T follicular helper cell (primary cell): ENCODE data around the gene EEFSEC.

Experiments used
- DNase-seq: peaks from one replicate; pipeline ENCODE4 v3.0.0-alpha.2; 2020; ENCODE audit warnings: low read depth

EEFSEC gene

GRCh38 chr3:128367761-128368160 is 214.5 kb downstream of the EEFSEC start:
- DNase-seq: no peak

- no peak for DNase-seq
These were observed 215.3 kb downstream of the EEFSEC start for GRCh38 chr3:128368626-128369025.

GRCh38 chr3:128369121-128369703 is 215.9 kb downstream of the EEFSEC start:
- no peak for DNase-seq

DNA sequence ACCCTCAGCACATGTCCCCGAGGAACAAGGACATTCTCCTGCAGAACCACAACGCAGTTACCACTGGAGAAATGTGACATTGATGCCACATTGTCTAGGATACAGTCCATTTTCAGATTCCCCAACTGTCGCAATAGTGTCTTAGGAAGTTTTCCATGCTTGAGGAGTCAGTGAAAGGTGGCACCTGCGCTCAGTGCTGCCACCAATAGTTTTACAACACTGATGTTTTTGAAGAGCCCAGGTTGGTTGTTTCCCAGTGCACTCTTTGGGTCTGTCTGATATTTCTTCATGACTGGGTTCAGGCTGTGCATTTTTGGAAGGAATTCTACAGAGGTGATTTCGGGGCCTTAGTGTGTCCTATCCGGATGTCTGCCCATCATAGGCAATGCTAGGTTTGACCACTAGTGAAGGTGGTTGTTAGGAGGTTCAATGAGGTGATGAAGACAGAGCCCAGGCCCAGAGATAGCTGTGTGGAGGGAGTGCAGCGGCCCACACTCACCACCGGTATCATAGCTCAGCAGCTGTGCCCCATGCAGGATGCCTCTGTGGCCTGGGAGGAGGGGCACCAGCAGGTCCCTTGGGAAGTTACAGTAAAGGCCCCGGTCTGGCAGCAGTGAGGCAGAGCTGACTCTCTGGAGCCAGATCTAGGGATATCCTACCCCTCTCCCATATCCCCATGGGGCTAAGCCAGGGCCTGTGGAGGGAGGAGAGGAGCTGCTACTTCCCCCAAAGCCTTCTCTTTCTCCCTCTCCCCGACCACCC is 216.8 kb downstream of the EEFSEC start:
- DNase-seq: no peak

DNA sequence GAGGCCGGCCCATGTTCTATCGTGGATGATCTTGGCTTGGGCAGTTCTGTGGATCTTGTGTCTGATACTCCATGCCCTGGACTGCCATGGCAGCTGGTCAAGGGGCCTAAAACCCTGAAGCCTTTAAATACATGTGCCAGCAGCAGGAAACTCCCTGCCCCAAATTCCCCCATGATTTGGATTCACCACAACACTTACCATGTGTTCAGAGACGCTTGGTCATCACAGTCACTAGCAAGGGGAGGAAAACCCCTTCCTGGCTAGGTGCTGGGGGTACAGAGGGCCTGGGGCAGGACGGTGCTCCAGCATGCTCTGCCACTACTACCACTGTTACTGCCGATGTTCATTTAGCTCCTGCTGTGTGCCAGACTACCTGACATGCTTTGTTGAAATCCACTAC is 219.0 kb downstream of the EEFSEC start:
- DNase-seq: no peak

- no peak for DNase-seq
These were observed 219.6 kb downstream of the EEFSEC start for GRCh38 chr3:128372707-128373533.

GRCh38 chr3:128374746-128375445 is 221.6 kb downstream of the EEFSEC start:
- DNase-seq: no peak

DNA sequence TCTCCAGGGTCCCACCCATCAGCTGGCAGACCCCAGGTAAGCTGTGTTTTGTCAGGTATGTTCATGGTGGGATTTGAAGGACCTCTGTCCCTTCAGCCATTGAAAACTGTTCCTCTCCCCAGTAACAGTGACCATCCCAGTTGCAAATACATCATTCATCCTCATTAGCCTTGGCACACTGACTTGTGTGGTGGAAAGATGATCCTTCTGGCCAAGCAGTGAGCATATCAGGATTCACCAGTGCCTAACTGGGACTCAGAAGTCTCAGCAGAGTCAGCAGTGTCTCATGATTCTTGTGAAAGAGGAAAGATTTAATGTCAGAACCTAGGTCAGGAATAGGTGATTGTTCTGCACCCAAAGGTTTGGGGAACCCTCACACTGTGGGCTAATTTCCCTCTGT is 223.2 kb downstream of the EEFSEC start:
- DNase-seq: no peak

DNA sequence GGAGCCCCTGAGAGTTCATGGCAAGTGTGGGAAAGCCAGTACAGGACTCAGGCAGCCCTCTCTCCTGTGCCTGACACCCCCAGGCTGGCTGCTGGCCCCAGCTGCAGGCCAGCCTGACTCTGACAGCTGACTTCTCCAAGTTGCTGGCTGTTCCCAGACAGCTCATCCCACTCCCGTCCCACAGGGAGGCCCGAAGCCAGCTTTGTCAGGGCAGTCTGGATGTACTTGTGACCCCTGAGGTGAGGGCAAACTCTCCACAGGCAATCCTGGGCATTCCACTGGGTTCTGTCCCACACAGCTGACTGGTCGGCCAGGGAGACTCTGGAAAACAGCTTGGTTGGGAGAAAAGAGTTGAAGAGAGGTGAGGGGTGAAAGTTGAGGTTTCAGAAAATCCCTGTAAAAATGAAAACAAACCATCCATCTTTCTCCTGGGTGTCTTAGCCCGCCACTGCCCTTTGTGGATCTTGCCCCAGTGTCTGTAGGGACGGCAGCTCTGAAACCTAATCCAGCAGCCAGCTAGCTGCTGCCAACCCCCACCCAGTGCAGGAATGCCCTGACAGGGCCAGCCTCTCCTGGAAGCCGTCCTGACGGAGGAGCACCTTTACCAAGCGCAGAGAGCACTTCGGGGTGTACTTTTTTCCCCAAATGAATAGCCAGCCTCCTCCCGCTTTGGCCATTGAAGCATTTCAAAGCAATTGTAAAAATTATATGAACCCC is 225.5 kb downstream of the EEFSEC start:
- DNase-seq: no peak

- no peak for DNase-seq
These were observed 226.3 kb downstream of the EEFSEC start for GRCh38 chr3:128379367-128380160.

DNA sequence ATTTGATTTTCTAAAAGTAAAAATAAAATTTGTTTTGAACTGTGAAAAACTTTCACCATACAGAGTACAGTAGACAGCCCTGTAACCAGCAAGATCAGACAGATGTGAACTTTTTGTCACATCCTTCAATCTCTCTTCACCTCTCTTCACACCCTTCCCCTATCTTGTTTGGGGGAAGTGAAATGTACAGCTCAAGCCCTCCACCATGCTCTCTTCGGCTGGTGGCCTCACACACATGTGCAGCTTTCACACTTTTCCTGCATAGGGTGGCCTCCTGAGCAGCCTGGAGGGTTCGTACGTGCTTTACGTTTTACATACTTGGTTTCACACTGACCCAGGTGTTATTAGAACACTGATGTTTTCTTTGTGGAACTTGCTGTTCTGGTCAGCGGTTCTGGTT is 227.0 kb downstream of the EEFSEC start:
- DNase-seq: no peak

DNA sequence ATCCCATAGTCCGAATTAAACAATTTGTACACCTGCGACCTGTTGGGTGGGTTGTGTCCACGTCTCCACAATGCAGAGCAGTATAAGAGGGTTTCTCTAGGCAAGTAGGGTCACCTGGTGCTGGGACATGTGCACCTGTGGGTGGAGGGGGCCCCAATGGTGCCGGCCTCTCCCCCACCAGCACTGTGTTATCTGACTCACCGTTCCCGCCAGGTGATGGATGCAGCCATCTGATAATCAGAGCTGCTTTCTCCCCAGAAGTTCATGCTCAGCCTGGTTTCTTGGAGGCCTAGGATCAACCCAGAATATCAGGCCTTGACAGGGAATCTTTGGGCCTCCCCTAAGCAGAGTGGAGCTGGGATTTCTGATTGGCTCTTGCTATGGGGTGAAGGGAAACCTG is 227.4 kb downstream of the EEFSEC start:
- DNase-seq: no peak

DNA sequence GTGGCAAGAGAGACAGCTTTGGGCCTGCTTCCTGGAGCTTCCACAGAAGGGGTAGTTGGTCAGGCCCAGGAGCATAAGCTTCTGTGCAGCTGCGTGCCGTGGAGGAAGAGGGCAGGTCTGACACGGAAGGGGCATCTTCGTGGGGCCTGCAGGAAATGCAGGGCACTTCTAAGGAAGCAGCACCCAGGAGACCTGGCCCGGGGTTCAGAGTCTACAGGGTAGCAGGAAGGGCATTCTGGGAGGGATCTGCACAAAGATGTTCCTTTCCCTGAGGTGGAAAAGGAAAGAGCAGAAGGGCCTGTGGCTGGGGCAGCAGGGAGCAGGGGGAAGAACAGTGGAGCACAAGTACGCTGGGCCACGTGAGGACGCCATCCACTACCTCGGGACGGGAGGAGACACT is 228.3 kb downstream of the EEFSEC start:
- no peak for DNase-seq

- DNase-seq: no peak
These were observed 229.0 kb downstream of the EEFSEC start for GRCh38 chr3:128382221-128382807.

- DNase-seq: no peak
These were observed 230.3 kb downstream of the EEFSEC start for GRCh38 chr3:128383316-128384235.

GRCh38 chr3:128385080-128385832 is 232.0 kb downstream of the EEFSEC start:
- no peak for DNase-seq

- DNase-seq: no peak
These were observed 235.7 kb downstream of the EEFSEC start for GRCh38 chr3:128388932-128389331.

DNA sequence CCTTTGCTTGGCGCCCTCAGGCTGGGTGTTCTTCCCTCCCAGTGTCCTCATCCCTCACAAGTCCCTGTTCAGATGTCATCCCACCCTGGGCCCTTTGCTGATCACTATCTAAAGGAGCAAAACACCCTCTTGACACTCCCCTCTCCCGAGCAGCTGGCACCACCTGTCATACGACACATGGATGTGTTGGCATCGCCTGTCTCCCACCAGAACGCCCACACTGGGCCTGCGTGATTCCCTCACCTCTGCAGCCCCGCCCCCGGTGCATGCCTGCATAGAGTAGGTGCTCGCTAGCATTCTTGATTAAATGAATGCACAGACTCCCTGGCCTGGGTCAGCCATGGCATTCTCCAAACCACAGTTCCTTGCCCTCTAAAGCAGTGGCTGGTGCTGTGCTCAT is 237.6 kb downstream of the EEFSEC start:
- DNase-seq: no peak

GRCh38 chr3:128392021-128392420 is 238.7 kb downstream of the EEFSEC start:
- no peak for DNase-seq
